OCI-M1 (cell line): ENCODE data around the gene EPHA2.
"Not testable (repeated sequence)": the region's sequence is repeated elsewhere in the genome, so short reads cannot be mapped to it uniquely, and the experiment has no call there.

ENCODE experiments used
- DNase-seq: peaks from one replicate; lab custom pipeline; 2025; lab: John Stamatoyannopoulos, UW

The EPHA2 gene

DNA sequence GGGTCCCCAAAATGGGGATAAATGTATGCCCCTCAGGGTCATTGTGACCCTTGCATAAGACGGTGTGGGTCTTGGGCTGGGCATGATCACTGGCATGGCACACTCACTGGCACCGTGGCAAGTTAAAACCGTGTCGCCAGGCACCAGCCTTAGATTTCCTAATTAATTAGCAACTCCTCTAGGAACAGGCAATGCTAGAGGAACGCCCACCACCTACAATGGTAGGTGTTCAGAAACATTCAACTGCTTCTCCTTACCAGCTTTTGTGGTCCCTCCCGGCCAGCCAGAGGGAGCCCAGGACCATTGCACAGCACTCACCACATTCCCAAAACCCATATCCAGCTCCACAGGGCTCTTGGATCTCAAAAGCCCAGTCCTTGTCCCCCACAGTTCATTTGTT is 36.4 kb downstream of the EPHA2 start:
- DNase-seq = no peak

DNA sequence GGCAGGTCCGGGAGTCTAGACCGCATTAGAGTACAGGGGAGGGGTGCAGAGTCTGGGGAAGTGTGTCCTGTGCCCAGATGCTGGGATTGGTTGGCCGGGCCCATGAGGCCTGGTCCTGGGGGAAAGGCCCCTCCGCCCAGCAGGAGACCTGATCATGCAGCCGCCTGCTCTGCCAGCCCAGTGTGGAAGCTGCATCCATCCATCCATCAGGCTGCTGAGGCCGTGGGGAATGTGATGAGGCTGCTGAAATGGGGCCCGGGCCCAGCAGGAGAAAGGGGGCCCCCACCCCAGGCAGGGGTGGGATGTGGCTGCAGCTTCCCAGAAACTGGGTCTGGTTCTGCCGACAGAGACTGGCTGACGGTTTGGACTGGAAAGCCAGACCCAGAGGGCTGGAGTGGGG is 37.2 kb downstream of the EPHA2 start:
- no peak for DNase-seq

DNA sequence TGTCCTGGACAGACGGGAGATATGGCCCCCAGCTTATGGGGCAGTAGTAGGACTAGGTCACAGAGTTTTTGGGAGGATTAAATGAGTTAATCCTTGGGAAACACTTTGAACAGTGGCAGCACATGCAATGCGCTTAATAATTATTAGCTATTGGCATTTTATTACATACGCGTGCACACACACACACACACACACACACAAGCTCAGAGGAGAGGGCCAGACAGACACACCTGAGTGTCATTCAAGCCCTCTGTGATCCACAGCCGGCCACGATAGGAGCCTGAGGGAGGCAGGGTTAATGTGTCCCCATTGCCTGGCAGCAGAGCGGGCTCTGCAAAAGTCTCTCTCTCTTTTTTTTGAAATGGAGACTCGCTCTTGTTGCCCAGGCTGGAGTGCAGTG is 37.9 kb downstream of the EPHA2 start:
- no peak for DNase-seq

DNA sequence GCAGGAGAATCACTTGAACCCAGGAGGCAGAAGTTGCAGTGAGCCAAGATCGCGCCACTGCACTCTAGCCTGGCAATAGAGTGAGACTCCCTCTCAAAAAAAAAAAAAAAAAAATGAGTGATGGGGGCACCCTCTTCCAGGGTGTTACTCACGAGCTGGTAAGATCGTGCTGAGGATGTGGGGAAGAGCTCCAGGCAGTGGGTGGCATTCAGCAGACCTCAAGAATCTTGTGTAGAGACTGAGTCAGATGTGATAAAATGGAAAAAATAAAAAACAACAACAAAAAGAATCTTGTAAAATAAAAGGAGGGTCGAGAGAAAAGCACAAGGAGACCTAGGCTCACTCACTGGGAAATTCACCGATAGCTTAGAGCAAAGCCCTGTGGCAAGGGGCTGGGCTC is 38.5 kb downstream of the EPHA2 start:
- DNase-seq = no peak

DNA sequence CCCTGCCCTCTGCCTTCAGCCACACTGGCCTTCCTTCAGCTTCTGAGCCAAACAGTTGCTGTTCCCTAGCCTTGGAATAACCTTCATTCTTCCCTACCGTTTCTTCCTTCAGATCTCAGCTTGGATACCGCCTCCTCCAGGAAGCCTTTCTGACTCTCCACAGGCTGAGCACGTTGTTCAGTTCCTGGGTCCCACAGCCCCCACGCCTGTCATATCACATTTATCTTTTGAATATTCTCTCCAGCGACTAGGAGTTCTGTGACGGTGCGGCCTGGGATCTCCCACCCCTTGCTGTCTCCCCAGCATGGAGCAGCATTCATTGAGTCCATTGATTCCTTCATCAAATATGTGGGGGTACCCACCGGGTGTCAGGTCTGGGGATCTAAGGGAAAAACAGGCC is 39.2 kb downstream of the EPHA2 start:
- no peak for DNase-seq

DNA sequence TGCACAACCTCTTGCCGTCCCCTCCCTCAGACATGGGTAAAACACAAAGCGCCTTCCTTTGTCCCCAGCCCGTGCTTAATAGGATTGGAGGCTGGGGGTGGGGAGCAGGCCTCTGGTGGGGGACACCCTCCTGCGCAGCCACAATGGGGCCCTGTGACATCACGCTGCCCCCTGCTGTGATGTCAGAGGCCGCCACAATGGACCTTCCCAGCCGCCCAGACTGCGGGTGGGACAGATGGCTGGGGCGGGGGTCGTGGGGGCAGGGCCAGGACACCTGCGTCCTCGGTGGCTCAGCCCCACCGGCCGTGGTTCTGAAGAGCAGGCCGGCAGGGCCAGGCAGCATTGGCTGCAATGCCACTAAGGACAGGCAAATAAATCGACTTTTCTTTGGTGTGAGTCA is 39.9 kb downstream of the EPHA2 start:
- no peak for DNase-seq

DNA sequence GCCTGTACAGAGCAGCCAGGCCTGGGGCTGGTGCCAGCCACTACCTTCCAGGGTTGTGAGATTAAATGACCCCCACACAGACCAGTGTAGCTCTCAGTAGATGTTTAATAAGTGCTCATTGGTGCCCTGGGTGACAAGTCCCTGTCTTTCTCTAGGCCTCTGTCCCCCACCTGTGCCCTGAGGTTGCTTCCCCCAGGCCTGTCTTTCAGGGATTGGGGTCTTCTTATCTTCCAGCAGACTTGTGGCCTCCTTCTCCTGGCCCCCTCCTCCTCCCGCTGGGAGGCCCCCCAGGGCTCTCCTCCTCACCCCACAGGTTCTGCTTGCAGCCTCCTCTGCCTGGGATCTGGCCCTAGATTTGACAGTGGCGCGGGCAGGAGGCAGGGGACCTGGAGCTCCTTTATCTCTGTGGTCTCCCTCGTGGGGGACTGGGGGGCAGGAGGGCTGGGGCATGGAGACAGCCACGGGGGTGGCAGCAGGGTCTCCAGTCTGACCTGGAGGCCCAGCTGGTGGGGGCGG is 40.3 kb downstream of the EPHA2 start:
- no peak for DNase-seq

DNA sequence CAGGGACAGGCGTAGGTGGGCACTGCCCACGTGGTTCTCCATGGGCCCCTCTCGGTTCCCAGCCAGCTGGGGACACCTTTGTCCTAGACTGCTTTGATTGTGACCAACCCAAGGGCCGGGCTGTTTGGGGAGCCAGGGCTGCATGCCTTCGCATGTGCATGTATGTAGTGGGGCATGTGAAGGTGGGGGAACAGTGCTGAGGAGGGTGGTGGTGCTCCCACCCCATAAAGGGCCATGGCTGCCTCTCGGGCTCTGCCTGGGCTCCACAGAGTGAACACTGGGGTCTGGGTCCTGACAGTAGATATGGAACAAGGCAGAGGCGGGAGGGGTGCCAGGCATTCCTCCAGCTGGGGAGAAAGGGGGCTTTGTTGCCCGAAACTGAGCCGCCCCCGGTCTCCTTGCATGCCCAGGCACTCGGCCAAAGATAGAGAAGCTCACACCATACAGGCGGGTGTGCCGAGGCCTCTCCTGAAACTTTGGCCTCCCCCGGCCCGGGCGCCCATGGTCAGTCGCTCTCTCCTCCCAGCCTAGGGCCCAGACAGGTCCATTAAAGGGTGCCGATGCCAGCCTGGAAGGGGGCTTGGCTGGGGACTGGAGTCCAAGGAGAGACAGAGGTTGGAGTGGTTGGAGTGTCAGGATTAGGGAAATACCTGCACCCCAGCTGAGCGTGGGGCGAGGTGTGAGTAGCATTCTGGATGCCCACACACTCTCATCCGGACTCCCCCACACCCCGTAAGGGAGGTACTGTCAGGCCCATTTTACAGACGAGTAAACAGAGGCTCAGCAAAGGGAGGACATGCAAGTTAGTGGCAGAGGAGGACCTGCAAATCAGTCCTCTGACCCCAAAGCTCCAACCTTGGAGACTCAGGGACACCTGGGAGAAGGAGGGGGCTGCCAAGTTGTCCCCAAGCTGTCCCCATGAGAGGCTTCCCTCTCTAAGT is 41.1 kb downstream of the EPHA2 start:
- DNase-seq = no peak

DNA sequence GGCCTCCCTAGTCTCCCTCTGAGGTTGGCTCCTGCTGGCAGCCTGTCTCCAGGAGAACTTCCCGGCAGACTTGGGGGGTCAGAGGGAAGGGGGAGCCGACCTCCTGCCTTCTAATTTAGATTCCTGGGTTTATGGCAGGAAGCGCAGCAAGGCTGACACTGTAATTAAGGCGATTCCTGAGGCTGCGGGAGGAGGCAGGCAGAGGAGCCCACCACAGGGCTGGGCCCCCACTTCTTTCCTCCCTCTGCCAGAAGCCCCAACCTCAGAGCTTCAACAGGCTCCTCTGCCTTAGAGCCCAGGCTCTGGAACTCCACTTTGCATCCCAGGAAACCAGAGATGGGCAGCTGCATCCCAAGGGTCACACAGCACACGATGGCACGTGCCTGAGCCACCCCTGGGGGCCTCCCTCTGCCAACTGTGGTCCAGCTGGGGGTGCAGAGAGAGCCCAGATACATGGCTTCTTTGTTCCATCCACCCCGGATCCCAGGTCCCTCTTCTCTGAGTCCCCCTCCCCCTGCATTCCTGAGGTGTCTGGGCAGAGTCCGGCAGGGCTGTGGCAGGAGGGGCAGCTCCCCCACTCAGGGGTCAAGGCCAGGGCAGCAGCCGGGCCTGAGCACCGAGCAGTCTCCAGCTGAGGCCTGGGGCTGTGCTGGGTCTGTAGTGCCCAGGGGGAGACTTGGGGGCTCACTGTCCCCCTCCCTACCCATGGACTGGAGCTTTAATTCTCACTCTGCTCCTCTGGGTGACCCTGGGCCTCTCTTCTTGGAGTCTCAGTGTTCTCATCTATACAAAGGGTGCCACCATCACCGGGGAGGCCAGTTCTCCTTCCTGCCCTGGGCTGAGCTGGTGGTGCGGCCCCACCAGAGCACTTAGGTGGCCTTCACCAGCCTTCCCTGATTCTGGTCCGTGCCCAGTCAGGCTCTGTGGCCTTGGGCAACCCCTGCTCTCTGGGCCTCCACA is 43.0 kb downstream of the EPHA2 start:
- DNase-seq = no peak

DNA sequence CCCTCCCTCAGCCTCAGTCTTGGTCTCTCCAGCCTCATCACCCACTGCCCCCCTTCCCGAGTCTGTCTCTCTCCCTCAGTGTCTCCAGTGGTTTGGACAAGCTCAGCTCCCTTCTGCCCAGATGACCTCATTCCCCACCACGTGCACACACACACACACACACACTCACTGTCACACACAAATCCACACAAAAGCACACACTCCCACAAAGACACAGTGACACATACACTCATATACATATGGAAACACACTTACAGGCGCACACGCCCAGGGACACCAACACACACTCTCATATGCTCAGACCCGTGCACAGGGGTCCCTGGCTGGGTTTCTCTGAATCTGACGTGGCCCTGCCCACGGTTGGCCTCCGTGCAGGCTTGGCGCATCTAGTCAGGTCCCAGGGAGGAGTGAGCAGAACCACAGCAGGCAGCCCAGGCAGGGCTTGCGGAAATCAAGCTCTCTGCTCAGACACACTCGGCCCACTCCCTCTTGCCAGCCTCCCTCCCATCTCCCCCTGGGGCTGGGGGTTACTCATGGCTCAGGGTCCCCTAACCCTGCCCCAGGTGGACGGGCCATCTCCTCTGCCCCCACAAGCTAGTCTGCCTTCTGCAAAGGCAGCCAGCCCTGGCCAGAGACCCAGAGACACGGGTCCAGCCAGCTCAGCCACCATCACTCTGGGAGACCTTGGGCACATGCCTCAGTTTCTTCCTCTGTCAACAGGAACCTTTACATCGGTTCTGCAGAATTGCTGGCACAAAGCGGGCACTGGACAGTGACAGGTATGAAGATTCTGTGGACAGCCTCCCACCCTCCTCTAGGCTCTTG is 43.9 kb downstream of the EPHA2 start:
- DNase-seq = no peak

DNA sequence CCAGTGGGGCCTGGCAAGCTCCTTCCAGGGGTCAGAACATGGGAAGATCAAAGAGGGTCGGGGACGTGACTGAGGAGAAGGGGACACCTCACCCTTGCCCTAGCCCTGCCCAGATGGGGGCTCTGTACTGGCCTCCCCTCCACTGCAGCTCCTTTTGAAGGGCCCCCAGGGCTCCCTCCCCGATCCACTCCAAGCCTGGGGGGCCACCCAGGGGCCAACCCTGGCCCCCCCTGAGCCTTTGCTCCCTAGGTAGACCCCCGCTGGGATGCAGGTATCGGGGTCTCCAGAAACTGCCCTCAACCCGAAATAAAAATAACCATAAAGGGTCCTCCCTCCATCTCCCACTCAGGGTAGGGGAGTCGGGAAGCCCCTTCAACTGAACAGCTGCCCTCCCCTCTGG is 45.0 kb downstream of the EPHA2 start:
- no peak for DNase-seq

DNA sequence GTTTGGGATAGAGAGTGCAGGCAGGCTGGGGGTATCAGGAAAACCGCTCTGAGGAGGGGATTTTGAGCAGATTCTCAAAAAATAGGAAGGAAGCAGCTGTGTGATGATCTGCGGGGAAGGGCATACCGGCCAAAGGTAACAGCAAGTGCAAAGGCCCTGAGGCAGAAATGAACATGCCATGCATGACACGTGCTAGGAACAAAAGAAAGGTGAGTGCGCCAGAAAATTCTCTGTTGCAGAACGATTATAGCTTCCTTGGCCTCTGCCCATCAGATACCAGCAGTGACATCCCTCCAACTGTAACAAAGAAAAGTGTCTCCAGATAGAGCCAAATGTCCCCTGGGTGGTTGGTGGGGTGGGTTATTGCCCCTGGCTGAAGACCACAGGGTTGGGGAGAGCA is 45.4 kb downstream of the EPHA2 start:
- DNase-seq = no peak

DNA sequence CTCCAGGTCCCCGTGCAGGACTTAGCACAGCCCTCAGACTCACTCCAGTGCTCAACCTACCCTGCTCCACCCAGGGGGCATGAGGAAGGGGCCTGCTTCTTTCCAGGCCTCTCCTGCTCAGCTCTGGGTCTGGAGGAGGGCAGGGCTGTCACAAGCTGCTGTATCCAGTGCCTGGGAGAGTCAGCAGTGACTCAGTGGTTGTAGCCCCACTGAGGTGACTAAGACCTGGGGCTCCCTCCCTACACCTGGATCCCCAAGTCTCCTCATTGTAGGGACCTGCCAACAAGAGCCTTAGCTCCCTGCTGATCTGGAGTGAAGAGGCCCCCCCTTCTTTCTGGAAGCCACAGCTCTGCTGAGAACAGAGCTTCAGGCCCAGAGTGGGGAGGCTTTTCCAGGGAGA is 46.3 kb downstream of the EPHA2 start:
- no peak for DNase-seq

DNA sequence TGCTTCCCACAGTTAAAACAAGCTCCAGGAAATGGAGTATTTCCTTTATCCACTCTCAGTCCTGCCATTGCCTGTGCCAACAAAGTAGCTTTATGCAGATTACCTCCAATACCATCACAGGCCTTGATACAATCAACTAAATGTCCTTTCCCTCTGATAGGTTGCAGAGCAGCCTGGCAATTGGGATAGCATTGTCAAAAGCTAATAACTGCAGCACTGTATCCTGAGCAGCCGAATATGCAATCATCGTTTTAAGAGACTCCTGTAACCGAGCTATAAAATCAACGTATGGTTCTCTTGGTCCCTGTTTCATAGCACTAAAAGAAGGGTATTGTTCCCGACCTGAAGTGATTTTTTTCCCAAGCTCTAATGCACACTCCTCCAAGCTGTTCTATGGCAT is 48.8 kb downstream of the EPHA2 start:
- not testable (repeated sequence) for DNase-seq

DNA sequence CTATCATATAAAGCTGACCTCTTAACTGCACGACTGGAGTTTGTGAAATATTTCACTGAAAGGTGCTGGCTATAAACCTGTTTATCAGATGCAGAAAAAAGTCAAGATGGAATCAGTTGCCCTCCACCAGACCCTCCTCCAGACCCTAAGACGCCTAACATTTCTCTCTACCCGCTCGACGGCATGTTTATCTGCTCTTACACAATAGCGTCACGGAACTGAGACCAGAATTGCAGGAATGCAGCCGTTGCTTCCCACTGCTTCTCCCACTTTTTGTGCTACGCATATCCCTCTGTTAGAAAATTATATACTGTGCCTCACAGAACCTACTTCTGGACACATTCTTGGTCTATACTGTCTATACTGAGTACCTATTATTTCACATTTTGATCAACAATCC is 54.2 kb downstream of the EPHA2 start:
- DNase-seq = no peak

DNA sequence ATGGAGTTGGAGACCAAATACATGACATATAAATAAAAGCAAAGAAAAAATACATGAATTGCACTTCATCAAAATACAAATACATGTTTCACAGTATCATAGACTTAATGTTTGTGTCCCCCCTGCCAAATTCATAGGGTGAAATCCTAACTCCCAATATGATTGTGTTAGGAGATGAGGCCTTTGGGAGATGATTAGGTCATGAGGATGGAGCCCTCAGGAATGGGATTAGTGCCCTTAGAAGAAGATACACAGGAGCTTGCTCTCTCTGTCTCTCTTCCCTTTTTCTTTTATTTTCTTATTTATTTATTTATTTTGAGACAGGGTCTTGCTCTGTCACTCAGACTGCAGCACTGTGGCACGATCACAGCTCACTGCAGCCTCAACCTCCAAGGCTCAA is 56.5 kb downstream of the EPHA2 start:
- no peak for DNase-seq

DNA sequence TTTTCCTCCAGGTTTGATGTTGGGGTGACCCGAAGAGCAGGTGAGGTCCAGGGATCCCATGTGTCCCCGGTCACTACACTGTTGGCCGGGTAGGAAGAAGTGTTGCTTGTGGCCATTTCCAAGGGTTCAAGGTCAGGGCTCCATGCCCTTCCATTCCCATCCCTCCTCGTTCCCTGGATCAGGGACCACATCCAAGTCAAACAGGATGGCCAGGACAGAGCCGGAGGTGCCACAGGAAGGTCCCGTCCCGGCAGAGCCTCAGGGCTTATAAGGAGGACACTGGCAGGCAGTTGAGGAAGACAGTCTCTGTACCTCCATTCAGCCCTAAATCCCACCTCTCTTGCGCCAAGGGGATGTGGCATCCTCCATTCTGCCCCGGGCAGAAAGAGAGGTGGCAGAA is 60.4 kb downstream of the EPHA2 start:
- no peak for DNase-seq

DNA sequence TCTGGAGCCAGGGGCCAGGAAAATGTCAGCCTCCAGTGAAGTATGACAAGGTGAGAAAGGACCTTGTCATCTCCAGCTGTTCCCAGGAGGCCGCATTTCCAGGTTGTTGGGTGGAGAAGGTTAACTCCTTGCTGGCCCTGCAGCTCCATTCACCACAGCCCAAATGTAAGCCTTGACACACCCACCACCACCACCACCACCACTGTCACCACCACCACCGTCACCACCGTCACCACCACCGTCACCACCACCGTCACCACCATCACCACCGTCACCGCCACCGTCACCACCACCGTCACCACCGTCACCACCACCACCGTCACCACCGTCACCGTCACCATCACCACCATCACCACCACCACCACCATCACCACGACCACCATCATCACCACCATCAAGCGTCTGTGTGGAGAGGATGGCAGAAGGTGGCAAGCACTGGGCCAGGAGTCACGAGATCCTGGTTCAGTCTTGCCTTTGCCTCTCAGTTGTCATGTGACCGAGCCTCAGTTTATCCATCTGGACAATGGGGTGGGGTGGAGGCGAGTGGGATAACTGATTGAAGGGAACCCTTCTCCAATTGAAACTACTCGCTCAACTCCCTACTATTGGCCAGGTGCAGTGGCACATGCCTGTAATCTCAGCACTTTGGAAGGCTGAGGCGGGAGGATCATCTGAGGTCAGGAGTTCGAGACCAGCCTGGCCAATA is 61.3 kb downstream of the EPHA2 start:
- DNase-seq = no peak

DNA sequence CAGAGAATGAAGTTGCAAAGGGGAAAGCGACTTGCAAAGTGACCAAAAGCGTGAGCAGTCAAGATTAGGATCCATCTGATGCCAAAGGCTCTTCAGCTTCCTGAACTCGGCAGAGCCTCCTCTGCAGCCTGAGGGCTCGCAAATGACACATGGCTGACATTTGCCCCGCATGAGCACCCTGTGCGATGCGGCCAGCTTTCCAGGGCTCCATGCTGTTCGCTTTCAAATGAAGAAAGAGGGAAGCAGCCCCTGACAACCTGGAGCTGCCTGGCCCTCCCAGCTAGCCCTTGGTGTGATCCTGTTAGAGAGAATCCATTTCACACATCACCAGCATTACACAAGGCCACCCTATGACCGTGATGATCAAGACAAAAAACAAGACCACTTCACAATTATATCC is 62.3 kb downstream of the EPHA2 start:
- no peak for DNase-seq

DNA sequence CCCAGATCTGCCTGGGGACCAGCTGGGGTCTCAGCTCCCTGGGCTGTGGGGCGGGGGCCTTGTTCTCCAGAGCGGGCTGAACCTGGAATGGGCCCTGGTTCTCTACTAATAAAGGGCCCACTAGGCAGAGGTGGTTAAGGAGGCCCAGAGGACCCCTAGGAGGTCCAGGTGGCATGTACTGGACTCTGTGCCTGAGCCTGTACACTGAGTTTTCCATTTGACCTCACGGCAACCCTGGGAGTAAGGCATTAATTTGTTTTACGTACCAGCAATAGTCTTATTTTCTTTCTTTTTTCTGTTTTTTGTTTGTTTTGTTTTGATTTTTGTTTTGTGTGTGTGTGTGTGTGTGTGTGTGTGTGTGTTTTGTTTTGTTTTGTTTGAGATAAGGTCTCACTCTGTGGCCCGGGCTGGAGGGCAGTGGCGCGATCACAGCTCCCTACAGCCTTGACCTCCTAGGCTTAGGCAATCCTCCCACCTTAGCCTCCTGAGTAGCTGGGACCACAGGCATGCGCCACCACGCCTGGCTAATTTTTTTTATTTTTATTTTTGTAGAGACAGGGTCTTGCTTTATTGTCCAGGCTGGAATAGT is 62.9 kb downstream of the EPHA2 start:
- DNase-seq = no peak
